Heart left ventricle (tissue), 16 donors: Measurements from ENCODE around the gene TDP2. TPM values are rescaled to one million over a fixed set of nuclear protein-coding genes. Genes with fewer than 3 reads are reported as not detected.
"Not testable (repeated sequence)": the region's sequence is repeated elsewhere in the genome, so short reads cannot be mapped to it uniquely, and the experiment has no call there.

ENCODE experiments used
- ATAC-seq, 4 donors: fragments of 200-7000 bp; cut with Tn5 transposase; one replicate each; pipeline ENCODE4 v1.9.1; 2020 to 2022; ENCODE audit warnings: moderate library complexity in 4 of 4, mild to moderate bottlenecking in 3 of 4, moderate number of reproducible peaks in 1 of 4
- DNase-seq, 5 donors: peaks; one replicate each; pipeline ENCODE4 v3.0.0-alpha.2; 2020
- H3K27ac ChIP-seq, 12 donors: fragments of 200-600 bp; sonication (generic) in 4 of 12; one replicate each; pipeline versions ENCODE4 v1.5.0 to v1.8.0; 2016 to 2022; ENCODE audit warnings: mild to moderate bottlenecking in 2 of 12
- H3K27me3 ChIP-seq, 9 donors: fragments of 200-600 bp; sonication (generic) in 2 of 9; one replicate each; pipeline versions ENCODE4 v1.5.1 to v1.8.0; 2016 to 2022; ENCODE audit warnings: mild to moderate bottlenecking in 3 of 9
- H3K36me3 ChIP-seq, 9 donors: fragments of 200-600 bp; sonication (generic) in 2 of 9; one replicate each; pipeline versions ENCODE4 v1.5.0 to v1.8.0; 2018 to 2022; ENCODE audit warnings: mild to moderate bottlenecking in 2 of 9
- H3K4me1 ChIP-seq, 12 donors: fragments of 200-600 bp; sonication (generic) in 4 of 12; one replicate each; pipeline versions ENCODE4 v1.5.0 to v1.8.0; 2016 to 2022; ENCODE audit warnings: mild to moderate bottlenecking in 3 of 12
- H3K4me3 ChIP-seq, 12 donors: fragments of 200-600 bp; sonication (generic) in 4 of 12; one replicate each; pipeline versions ENCODE4 v1.5.0 to v1.8.0; 2017 to 2022; ENCODE audit warnings: mild to moderate bottlenecking in 9 of 12, moderate library complexity in 4 of 12
- H3K9me3 ChIP-seq, 12 donors: fragments of 200-600 bp; sonication (generic) in 4 of 12; one replicate each; pipeline versions ENCODE4 v1.5.0 to v1.8.0; 2016 to 2022; ENCODE audit warnings: mild to moderate bottlenecking in 1 of 12
- CTCF ChIP-seq, 12 donors: fragments of 200-600 bp; sonication (generic) in 4 of 12; IDR thresholded peaks; one replicate each; pipeline versions ENCODE4 v1.5.0 to v1.8.0; 2018 to 2022; ENCODE audit warnings: antibody characterized with exemption in 12 of 12, mild to moderate bottlenecking in 5 of 12
- POLR2A ChIP-seq, 2 donors: fragments of 450-650 bp; IDR thresholded peaks; one replicate each; pipeline ENCODE4 v1.6.1; 2017; ENCODE audit warnings: antibody characterized with exemption in 2 of 2, mild to moderate bottlenecking in 2 of 2, moderate library complexity in 2 of 2
- WGBS, 4 donors: extraction: QIAGEN DNeasy Blood & Tissue Kit in 2 of 4; methylation state at CpG; one replicate each; pipeline versions ENCODE4 v1.1.5 to v1.1.7; 2013 to 2018; 5-methylcytosine and 5-hydroxymethylcytosine counted together
- intact Hi-C, 10 donors: fragments of 100-400 bp; cut with DNase I; formaldehyde crosslinking; loops; one replicate each; pipeline versions ENCODE4 v1.11.1 to v1.14.2; 2022
- polyA plus RNA-seq, 2 donors: library from polyadenylated mRNA; stranded (reverse); fragments of 200-250 nt; gene quantifications; one replicate each; pipeline ENCODE4 v1.2.3, GENCODE V29; 2013
- total RNA-seq, 9 donors: library from RNA; depleted of rRNA in 2 of 9; stranded (reverse); fragments of >200 nt in 2 of 9; fragmentation: NEBNext Ultra II Directional in 3 of 9; extraction: Animal tissue kit (Norgen Biotek cat#: 25700) in 3 of 9; gene quantifications; one replicate each; pipeline versions ENCODE4 v1.1.0 to v1.2.4, GENCODE V29; 2016 to 2023
- donor health status: ischemic (EF 13 %, LVEDD 7.1; RV severe dilation, severe dysfunction).
- donor health status: healthy with polysubstance abuse.
- donor health status: DM: no; HTN: yes; CAD: no.
- donor health status: DM: no; HTN: no; CAD: no.
- donor health status: ischemic (EF 25% LVEDD 6.9; RV normal size, moderate dysfunction).
- donor health status: ischemic (EF 25% LVEDD 5.7; RV mildly dilated, moderate dysfunction).
- donor health status: healthy.
- donor health status: DM: yes; HTN: yes; CAD: no.
- donor health status: ischemic (EF 35%, LVEDD 5.7; RV mildly dilated, moderate dysfunction).
- donor health status: nonischemic (EF 11% LVEDD 7.7; RV severe dilation, severe dysfunction).
- donor health status: DM: yes; HTN: yes; CAD: no.
- donor health status: PGD.
- donor health status: ischemic (EF 29% LVEDD 5.4; RV normal size, mild dysfunction).
- donor health status: nonischemic (EF 23%, LVEDD 6.1; RV moderate dilation, normal function).

TDP2 gene
- total and polyA plus RNA-seq, 11 donors = 14.0 to 35.8 (median 25.1) TPM

GRCh38 chr6:24683297-24684296, 16.9 kb upstream of the TDP2 start:
- H3K4me1 ChIP-seq = peaks cover 0 to 7% (median 0%) of the 10 kb centered on the region in 12 donors
- intact Hi-C loops = no loop called here
- no peak for TF ChIP-seq POLR2A (IDR thresholded peaks at IDR 0.05)
- DNase-seq (no peak), ATAC-seq (no peak)
- H3K27ac ChIP-seq = no peak overlapping the region
- WGBS, 4 donors = 66 to 77% (median 72%) methylated on average over 12 of the region's 12 CpGs
- H3K9me3 ChIP-seq = no peaks in the 10 kb centered on the region
- H3K27me3 ChIP-seq = no peaks in the 10 kb centered on the region
- H3K4me3 ChIP-seq = no peak overlapping the region
- H3K36me3 ChIP-seq = peaks cover 0 to 14% (median 2%) of the 10 kb centered on the region in 9 donors

GRCh38 chr6:24680582-24680981, 13.9 kb upstream of the TDP2 start:
- Histone ChIP-seq H3K36me3 (peaks cover 0 to 5% (median 0%) of the 10 kb centered on the region in 9 donors), H3K27me3 (no peaks in the 10 kb centered on the region), H3K27ac (no peak overlapping the region), H3K9me3 (no peaks in the 10 kb centered on the region), H3K4me3 (no peak overlapping the region), H3K4me1 (peaks cover 0 to 7% (median 0%) of the 10 kb centered on the region in 12 donors)
- no peak for ATAC-seq
- intact Hi-C loops = no loop called here
- DNase-seq = no peak
- WGBS, 4 donors = 89 to 95% (median 91%) methylated on average over 7 of the region's 7 CpGs
- no peak for TF ChIP-seq CTCF (IDR thresholded peaks at IDR 0.05)
- TF ChIP-seq POLR2A (IDR thresholded peaks at IDR 0.05) = no peak

DNA sequence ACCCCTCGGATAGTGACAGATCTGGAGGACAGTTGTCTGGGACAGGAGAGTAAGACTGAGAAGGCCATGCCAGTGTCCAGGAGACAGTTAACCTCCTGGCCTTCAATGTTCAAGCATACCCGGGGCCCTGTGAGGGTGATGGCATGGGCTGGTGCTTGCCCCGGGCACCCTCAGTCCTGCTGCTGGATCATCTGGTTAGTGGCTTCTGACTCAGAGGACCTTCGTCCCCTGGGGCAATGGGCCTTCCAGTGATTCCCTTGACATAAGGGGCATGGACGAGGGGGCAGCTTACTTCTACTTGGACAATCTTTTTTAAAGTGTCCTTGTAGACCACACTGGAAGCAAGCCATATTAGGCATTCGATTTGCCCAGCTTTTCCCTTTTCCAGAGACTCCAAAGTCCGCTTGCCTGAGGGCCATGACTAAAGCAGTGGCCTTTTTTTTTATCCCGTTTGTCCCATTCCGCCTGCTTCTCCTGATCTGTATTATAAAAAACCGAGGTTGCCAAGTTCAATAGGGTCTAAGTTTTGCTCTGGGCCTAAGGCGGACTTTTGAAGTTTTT, 12.2 kb upstream of the TDP2 start:
- H3K4me1 ChIP-seq, H3K4me3 ChIP-seq, intact Hi-C loops, H3K36me3 ChIP-seq, ATAC-seq, DNase-seq, H3K27me3 ChIP-seq, H3K9me3 ChIP-seq, H3K27ac ChIP-seq: not testable (repeated sequence)
- WGBS, 4 donors = 91 to 94% (median 93%) methylated on average over 11 of the region's 11 CpGs

- no peak for ATAC-seq
- intact Hi-C loops = no loop called here
- H3K9me3 ChIP-seq = peaks cover 0 to 18% (median 3%) of the 10 kb centered on the region in 12 donors
- no peak overlapping the region for H3K4me3 ChIP-seq
- H3K4me1 ChIP-seq = peaks cover 0 to 5% (median under 1%) of the 10 kb centered on the region in 12 donors
- WGBS, 4 donors = 70 to 82% (median 76%) methylated on average over 2 of the region's 2 CpGs
- no peak for TF ChIP-seq CTCF (IDR thresholded peaks at IDR 0.05)
- no peak for TF ChIP-seq POLR2A (IDR thresholded peaks at IDR 0.05)
- no peak overlapping the region for H3K27ac ChIP-seq
- peaks cover 0 to 4% (median 0%) of the 10 kb centered on the region in 9 donors for H3K36me3 ChIP-seq
- no peak for DNase-seq
- no peaks in the 10 kb centered on the region for H3K27me3 ChIP-seq
Observed at GRCh38 chr6:24673625-24674024, 6.9 kb upstream of the TDP2 start.

GRCh38 chr6:24672620-24673182, 6.0 kb upstream of the TDP2 start:
- ATAC-seq = no peak
- 77 to 83% (median 80%) methylated on average over 6 of the region's 6 CpGs for WGBS, 4 donors
- TF ChIP-seq CTCF (IDR thresholded peaks at IDR 0.05) (no peak), POLR2A (IDR thresholded peaks at IDR 0.05) (no peak)
- intact Hi-C loops = no loop called here
- Histone ChIP-seq H3K36me3 (peaks cover 0 to 4% (median 0%) of the 10 kb centered on the region in 9 donors), H3K27me3 (no peaks in the 10 kb centered on the region), H3K4me3 (no peak overlapping the region), H3K9me3 (peaks cover 0 to 18% (median 3%) of the 10 kb centered on the region in 12 donors), H3K27ac (no peak overlapping the region), H3K4me1 (peaks cover 0 to 15% (median 10%) of the 10 kb centered on the region in 12 donors)
- no peak for DNase-seq

GRCh38 chr6:24671077-24671476, 4.4 kb upstream of the TDP2 start:
- DNase-seq, H3K36me3 ChIP-seq, H3K4me3 ChIP-seq, ATAC-seq, H3K27ac ChIP-seq, H3K27me3 ChIP-seq, intact Hi-C loops: not testable (repeated sequence)
- Histone ChIP-seq H3K4me1 (peaks cover 0 to 19% (median 12%) of the 10 kb centered on the region in 12 donors), H3K9me3 (peaks cover 0 to 18% (median 3%) of the 10 kb centered on the region in 12 donors)
- 88 to 98% (median 96%) methylated on average over 4 of the region's 4 CpGs for WGBS, 4 donors

DNA sequence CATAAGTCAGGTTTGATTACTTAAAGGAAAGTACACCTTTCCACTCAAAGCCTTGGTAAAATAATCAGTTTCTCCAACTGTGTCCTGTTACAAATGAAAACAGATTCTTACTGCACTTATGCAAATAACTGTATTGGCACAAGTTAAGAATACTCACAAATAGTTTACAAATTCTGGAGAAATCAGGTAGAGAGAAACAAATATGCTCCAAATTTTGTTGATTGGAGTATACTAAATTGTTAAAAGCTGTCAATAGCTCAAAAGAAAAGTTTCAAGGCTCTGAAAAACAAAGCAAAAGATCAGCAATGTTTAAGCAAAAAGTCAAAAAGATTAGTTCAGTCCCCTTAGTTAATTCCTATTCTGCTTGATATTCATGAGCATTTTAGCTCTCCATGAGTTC, 3.8 kb upstream of the TDP2 start:
- DNase-seq, H3K27ac ChIP-seq, H3K27me3 ChIP-seq, H3K4me3 ChIP-seq, H3K36me3 ChIP-seq, intact Hi-C loops, ATAC-seq: not testable (repeated sequence)
- H3K9me3 ChIP-seq = peaks cover 0 to 18% (median 3%) of the 10 kb centered on the region in 12 donors
- H3K4me1 ChIP-seq = peaks cover 0 to 25% (median 17%) of the 10 kb centered on the region in 12 donors
